T-helper 22 cell (primary cell): ENCODE results near the gene M1AP.

Experiments
- DNase-seq: peaks from one replicate; pipeline ENCODE4 v3.0.0-alpha.2; 2020; ENCODE audit warnings: low read depth

Gene M1AP

GRCh38 chr2:74648009-74648443, at the start of gene M1AP:
Gene M1AP, minus strand, starts transcription at chr2:74648330. Its CDS starts 8,055 bp downstream, at chr2:74640275.
- DNase-seq = no peak

- DNase-seq = no peak
Observed at GRCh38 chr2:74696829-74697228, 48.7 kb upstream of the M1AP start.

GRCh38 chr2:74695663-74696062, 47.5 kb upstream of the M1AP start:
- no peak for DNase-seq

- DNase-seq = no peak
Observed at GRCh38 chr2:74694281-74694680, 46.2 kb upstream of the M1AP start.

GRCh38 chr2:74693668-74694067, 45.5 kb upstream of the M1AP start:
- no peak for DNase-seq

- no peak for DNase-seq
Observed at GRCh38 chr2:74693213-74693612, 45.1 kb upstream of the M1AP start.

GRCh38 chr2:74691929-74692328, 43.8 kb upstream of the M1AP start:
- DNase-seq = no peak

GRCh38 chr2:74690571-74690970, 42.4 kb upstream of the M1AP start:
- DNase-seq = no peak

- DNase-seq = no peak
Observed at GRCh38 chr2:74689671-74690070, 41.5 kb upstream of the M1AP start.

- no peak for DNase-seq
Observed at GRCh38 chr2:74688881-74689280, 40.8 kb upstream of the M1AP start.

- DNase-seq = no peak
Observed at GRCh38 chr2:74685408-74685807, 37.3 kb upstream of the M1AP start.

GRCh38 chr2:74682501-74682900, 34.4 kb upstream of the M1AP start:
- no peak for DNase-seq

GRCh38 chr2:74679615-74680014, 31.5 kb upstream of the M1AP start:
- DNase-seq = no peak

- no peak for DNase-seq
Observed at GRCh38 chr2:74676331-74676730, 28.2 kb upstream of the M1AP start.

GRCh38 chr2:74675090-74675489, 27.0 kb upstream of the M1AP start:
- no peak for DNase-seq

- DNase-seq = no peak
Observed at GRCh38 chr2:74673826-74674528, 25.8 kb upstream of the M1AP start.

- no peak for DNase-seq
Observed at GRCh38 chr2:74671479-74671878, 23.3 kb upstream of the M1AP start.

- DNase-seq = no peak
Observed at GRCh38 chr2:74670263-74670662, 22.1 kb upstream of the M1AP start.

GRCh38 chr2:74668087-74668486, 20.0 kb upstream of the M1AP start:
- no peak for DNase-seq

GRCh38 chr2:74659462-74659861, 11.3 kb upstream of the M1AP start:
- no peak for DNase-seq

- no peak for DNase-seq
Observed at GRCh38 chr2:74658516-74658915, 10.4 kb upstream of the M1AP start.

GRCh38 chr2:74655579-74655978, 7.4 kb upstream of the M1AP start:
- no peak for DNase-seq

- peak; percentile 90 for DNase-seq
Observed at GRCh38 chr2:74653985-74654882, 6.1 kb upstream of the M1AP start, which contains the start of gene SEMA4F. Gene SEMA4F, plus strand, starts transcription at chr2:74654247. Its CDS starts 130 bp downstream, at chr2:74654377.
